K562 (cell line): ENCODE measurements around the gene ATP13A2. TPM values are rescaled to one million over a fixed set of nuclear protein-coding genes. Genes with fewer than 3 reads are reported as not detected.

ENCODE experiments used
- CAMTA2 ChIP-seq: fragments of 250-450 bp; sonication (Bioruptor Pico); conservative IDR thresholded peaks from 2 replicates; pipeline ENCODE4 v1.5.1; 2022
- FIP1L1 ChIP-seq: fragments of 200-400 bp; formaldehyde crosslinking; IDR thresholded peaks from 2 replicates; pipeline ENCODE4 v1.6.1; 2018; ENCODE audit warnings: mild to moderate bottlenecking, low read depth, low read length; ENCODE audit not compliant: poor library complexity, severe bottlenecking
- JUND ChIP-seq, 2 experiments: IDR thresholded peaks; 2 replicates in 1 of 2; 3 replicates in 1 of 2; pipeline ENCODE4 v1.6.1; 2011; ENCODE audit warnings: borderline replicate concordance in 2 of 2, low read depth in 2 of 2, low read length in 2 of 2, improper control_type of control experiment in 1 of 2, missing biosample characterization in 1 of 2, missing genetic modification characterization in 1 of 2, missing genetic modification reagents in 1 of 2
- MED1 ChIP-seq: sonication (generic); formaldehyde crosslinking; IDR thresholded peaks from 2 replicates; pipeline ENCODE4 v1.8.1; 2023; ENCODE audit warnings: missing genetic modification reagents, borderline replicate concordance
- RHOXF2B ChIP-seq: fragments of 250-450 bp; sonication (Bioruptor Pico); conservative IDR thresholded peaks from 2 replicates; pipeline ENCODE4 v1.5.1; 2021
- SMARCA5 ChIP-seq: fragments of 450-650 bp; IDR thresholded peaks from 2 replicates; pipeline ENCODE4 v1.6.1; 2016
- polyA plus RNA-seq, 8 experiments: library from polyadenylated mRNA; depleted of rRNA in 4 of 8; stranded (reverse) in 5 of 8; unstranded in 3 of 8; fragments of >200 nt; fragmentation: Nextera tagmentation in 2 of 8; fragmentation: Illumina TruSeq in 1 of 8; extraction: Ambion mirVana in 2 of 8; extraction: Trizol in 1 of 8; gene quantifications; 2 replicates each; pipeline versions ENCODE4 v1.2.1 to v1.2.3, GENCODE V29; 2011 to 2014; ENCODE audit warnings: inconsistent platforms in 1 of 8, missing spikeins in 1 of 8
- total RNA-seq, 7 experiments: library from RNA; depleted of rRNA in 6 of 7; stranded (reverse); fragments of >200 nt in 6 of 7; fragmentation: Illumina TruSeq in 2 of 7; extraction: Trizol in 2 of 7; gene quantifications; 2 replicates each; pipeline versions ENCODE4 v1.2.1 to v1.2.3, GENCODE V29; 2011 to 2021; ENCODE audit warnings: low replicate concordance in 1 of 7
- TF ChIP-seq, protein P1 (sequence below), 2 experiments: fragments of 450-650 bp; IDR thresholded peaks; 2 replicates each; pipeline ENCODE4 v1.6.1; 2016; ENCODE audit warnings: mild to moderate bottlenecking in 2 of 2, borderline replicate concordance in 1 of 2, low read depth in 1 of 2, moderate library complexity in 1 of 2
- TF ChIP-seq, protein P2 (sequence below), 2 experiments: fragments of 450-650 bp; formaldehyde crosslinking in 1 of 2; IDR thresholded peaks; 2 replicates each; pipeline versions ENCODE4 v1.4.0 to v1.6.1; 2014 to 2020; ENCODE audit warnings: mild to moderate bottlenecking in 2 of 2, borderline replicate concordance in 1 of 2, low read depth in 1 of 2

ATP13A2 gene
- total and polyA plus RNA-seq, 9 of the 15 experiments (the other 6 are each of a cell fraction or from before 2014, with no cell fraction given), result 0.36 to 56.3 (median 16.3) TPM

DNA sequence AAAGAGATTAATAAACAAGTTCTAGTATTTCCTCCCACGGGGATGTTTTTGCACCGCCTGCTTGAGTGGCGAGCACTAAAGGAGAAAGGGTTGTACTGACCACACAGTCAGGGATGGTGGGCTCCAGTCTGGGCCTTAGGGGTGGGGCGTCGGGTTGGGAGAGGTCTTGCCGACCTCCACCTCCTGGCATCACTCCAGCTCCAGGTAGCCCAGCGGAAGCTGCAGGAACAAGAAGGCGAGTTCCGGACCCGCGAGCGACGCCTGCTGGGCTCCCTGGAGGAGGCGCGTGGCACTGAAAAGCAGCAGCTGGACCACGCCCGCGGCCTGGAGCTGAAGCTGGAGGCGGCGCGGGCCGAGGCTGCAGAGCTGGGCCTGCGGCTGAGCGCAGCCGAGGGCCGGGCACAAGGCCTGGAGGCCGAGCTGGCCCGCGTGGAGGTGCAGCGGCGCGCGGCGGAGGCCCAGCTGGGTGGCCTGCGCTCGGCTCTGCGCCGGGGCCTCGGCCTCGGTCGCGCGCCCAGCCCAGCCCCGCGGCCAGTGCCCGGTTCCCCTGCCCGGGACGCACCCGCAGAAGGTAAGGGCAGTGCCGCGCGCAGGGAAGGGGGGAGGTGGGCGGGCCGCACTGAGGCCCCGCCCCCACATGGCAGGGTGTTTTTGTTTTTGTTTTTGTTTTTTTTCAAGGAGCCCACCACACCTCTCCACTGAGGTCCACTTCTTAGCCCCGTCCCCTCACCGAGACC is 51.0 kb downstream of the ATP13A2 start (continued):
- TF ChIP-seq, protein P1, sequence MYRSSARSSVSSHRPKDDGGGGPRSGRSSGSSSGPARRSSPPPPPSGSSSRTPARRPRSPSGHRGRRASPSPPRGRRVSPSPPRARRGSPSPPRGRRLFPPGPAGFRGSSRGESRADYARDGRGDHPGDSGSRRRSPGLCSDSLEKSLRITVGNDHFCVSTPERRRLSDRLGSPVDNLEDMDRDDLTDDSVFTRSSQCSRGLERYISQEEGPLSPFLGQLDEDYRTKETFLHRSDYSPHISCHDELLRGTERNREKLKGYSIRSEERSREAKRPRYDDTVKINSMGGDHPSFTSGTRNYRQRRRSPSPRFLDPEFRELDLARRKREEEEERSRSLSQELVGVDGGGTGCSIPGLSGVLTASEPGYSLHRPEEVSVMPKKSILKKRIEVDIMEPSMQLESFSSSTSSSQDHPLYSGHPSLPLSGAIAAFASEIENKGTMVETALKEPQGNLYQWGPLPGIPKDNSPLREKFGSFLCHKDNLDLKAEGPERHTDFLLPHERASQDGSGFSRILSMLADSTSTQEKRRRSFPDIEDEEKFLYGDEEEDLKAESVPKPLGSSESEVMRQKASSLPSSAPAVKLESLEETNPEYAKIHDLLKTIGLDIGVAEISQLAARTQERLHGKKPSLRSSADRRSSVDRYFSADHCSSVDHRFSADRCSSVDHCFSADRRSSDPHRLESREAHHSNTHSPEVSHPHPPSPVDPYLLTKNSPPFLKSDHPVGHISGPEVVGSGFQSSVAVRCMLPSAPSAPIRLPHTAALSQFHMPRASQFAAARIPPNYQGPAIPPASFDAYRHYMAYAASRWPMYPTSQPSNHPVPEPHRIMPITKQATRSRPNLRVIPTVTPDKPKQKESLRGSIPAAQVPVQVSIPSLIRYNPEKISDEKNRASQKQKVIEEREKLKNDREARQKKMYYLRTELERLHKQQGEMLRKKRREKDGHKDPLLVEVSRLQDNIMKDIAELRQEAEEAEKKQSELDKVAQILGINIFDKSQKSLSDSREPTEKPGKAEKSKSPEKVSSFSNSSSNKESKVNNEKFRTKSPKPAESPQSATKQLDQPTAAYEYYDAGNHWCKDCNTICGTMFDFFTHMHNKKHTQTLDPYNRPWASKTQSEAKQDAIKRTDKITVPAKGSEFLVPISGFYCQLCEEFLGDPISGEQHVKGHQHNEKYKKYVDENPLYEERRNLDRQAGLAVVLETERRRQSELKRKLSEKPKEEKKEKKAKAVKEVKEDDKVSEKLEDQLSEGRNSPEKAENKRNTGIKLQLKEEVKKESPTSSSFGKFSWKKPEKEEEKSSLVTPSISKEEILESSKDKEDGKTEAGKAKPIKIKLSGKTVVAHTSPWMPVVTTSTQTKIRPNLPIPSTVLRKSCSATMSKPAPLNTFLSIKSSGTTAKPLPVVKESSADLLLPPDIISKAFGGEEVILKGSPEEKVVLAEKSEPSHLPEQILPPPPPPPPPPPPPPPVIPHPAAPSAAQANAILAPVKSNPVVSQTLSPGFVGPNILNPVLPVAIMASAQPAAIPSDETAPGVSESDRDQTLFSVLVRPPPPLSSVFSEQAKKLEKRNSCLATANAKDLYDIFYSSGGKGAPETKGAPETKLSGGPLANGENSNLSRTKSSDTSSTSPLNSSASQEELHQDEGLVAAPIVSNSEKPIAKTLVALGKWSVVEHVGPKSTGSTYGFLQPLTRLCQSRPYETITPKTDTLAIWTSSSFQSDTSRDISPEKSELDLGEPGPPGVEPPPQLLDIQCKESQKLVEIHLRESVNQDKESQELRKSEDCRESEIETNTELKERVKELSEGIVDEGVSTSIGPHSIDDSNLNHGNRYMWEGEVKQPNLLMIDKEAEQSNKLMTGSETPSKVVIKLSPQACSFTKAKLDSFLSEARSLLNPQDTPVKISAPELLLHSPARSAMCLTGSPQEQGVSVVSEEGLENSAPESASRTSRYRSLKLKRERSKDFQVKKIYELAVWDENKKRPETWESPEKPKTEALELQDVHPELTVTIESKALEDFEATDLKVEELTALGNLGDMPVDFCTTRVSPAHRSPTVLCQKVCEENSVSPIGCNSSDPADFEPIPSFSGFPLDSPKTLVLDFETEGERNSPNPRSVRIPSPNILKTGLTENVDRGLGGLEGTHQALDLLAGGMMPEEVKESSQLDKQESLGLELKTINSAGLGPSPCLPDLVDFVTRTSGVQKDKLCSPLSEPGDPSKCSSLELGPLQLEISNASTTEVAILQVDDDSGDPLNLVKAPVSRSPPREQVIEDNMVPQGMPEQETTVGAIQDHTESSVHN (IDR thresholded peaks at IDR 0.05; ENCODE audit: borderline replicate concordance in 1 of 2, low read depth in 1 of 2), result no peak
- no peak for TF ChIP-seq RHOXF2B (CRISPR knock-in tag)
- no peak for TF ChIP-seq CAMTA2 (CRISPR knock-in tag)
- no peak for TF ChIP-seq MED1 (CRISPR knock-in tag)
- TF ChIP-seq SMARCA5, result peak; percentile 51; the same call in 1 of the 2 replicates
- TF ChIP-seq JUND (IDR thresholded peaks at IDR 0.05; ENCODE audit: borderline replicate concordance, low read depth, low read length), result peak; percentile 52; the same call in 1 of the 2 replicates
- no peak for TF ChIP-seq JUND (tag; IDR thresholded peaks at IDR 0.05; ENCODE audit: borderline replicate concordance, low read depth, low read length)
- TF ChIP-seq, protein P2, sequence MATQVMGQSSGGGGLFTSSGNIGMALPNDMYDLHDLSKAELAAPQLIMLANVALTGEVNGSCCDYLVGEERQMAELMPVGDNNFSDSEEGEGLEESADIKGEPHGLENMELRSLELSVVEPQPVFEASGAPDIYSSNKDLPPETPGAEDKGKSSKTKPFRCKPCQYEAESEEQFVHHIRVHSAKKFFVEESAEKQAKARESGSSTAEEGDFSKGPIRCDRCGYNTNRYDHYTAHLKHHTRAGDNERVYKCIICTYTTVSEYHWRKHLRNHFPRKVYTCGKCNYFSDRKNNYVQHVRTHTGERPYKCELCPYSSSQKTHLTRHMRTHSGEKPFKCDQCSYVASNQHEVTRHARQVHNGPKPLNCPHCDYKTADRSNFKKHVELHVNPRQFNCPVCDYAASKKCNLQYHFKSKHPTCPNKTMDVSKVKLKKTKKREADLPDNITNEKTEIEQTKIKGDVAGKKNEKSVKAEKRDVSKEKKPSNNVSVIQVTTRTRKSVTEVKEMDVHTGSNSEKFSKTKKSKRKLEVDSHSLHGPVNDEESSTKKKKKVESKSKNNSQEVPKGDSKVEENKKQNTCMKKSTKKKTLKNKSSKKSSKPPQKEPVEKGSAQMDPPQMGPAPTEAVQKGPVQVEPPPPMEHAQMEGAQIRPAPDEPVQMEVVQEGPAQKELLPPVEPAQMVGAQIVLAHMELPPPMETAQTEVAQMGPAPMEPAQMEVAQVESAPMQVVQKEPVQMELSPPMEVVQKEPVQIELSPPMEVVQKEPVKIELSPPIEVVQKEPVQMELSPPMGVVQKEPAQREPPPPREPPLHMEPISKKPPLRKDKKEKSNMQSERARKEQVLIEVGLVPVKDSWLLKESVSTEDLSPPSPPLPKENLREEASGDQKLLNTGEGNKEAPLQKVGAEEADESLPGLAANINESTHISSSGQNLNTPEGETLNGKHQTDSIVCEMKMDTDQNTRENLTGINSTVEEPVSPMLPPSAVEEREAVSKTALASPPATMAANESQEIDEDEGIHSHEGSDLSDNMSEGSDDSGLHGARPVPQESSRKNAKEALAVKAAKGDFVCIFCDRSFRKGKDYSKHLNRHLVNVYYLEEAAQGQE (IDR thresholded peaks at IDR 0.05; ENCODE audit: borderline replicate concordance), result peak; percentile 46; the same call in 1 of the 2 replicates
- TF ChIP-seq, protein P2 (CRISPR knock-in tag; IDR thresholded peaks at IDR 0.05; ENCODE audit: low read depth), result no peak
- peak; percentile 45 for TF ChIP-seq FIP1L1
